Neutrophil (primary cell): ENCODE results near the gene SEL1L.
"Not testable (repeated sequence)": the region's sequence is repeated elsewhere in the genome, so short reads cannot be mapped to it uniquely, and the experiment has no call there.

Source experiments
- H3K27ac ChIP-seq: fragments of 200-600 bp; sonication (generic); 2 replicates; pipeline ENCODE4 v1.5.1; 2016; ENCODE audit warnings: mild to moderate bottlenecking, moderate library complexity
- H3K27me3 ChIP-seq: fragments of 200-600 bp; sonication (generic); 2 replicates; pipeline ENCODE4 v1.6.0; 2016; ENCODE audit warnings: mild to moderate bottlenecking
- H3K36me3 ChIP-seq: fragments of 200-600 bp; sonication (generic); 2 replicates; pipeline ENCODE4 v1.5.1; 2017
- H3K4me1 ChIP-seq, 2 experiments: fragments of 200-600 bp in 1 of 2; sonication (generic) in 1 of 2; 1 replicate in 1 of 2; 2 replicates in 1 of 2; pipeline versions ENCODE4 v1.5.1 to v1.6.1; 2013 to 2016; ENCODE audit warnings: low read depth in 1 of 2, low read length in 1 of 2, mild to moderate bottlenecking in 1 of 2, moderate library complexity in 1 of 2; ENCODE audit not compliant: control insufficient read depth in 1 of 2, insufficient read depth in 1 of 2
- H3K4me3 ChIP-seq, 2 experiments: fragments of 200-600 bp in 1 of 2; sonication (generic) in 1 of 2; 1 replicate in 1 of 2; 2 replicates in 1 of 2; pipeline ENCODE4 v1.5.1; 2013 to 2016; ENCODE audit warnings: low read depth in 1 of 2, low read length in 1 of 2, mild to moderate bottlenecking in 1 of 2, moderate library complexity in 1 of 2
- H3K9me3 ChIP-seq: fragments of 200-600 bp; sonication (generic); 2 replicates; pipeline ENCODE4 v1.5.1; 2016
- CTCF ChIP-seq: fragments of 200-600 bp; sonication (generic); IDR thresholded peaks from 2 replicates; pipeline ENCODE4 v1.5.1; 2016; ENCODE audit warnings: antibody characterized with exemption

The SEL1L gene

GRCh38 chr14:81555684-81556083, 22.0 kb upstream of the SEL1L start:
- no peaks in the 10 kb centered on the region for H3K36me3 ChIP-seq
- H3K27ac ChIP-seq, result no peak overlapping the region
- H3K4me1 ChIP-seq, result no peaks in the 10 kb centered on the region
- no peaks in the 10 kb centered on the region for H3K27me3 ChIP-seq
- H3K4me3 ChIP-seq, result no peak overlapping the region
- peaks cover 8% of the 10 kb centered on the region for H3K9me3 ChIP-seq
- no peak for TF ChIP-seq CTCF

GRCh38 chr14:81555051-81555450, 21.4 kb upstream of the SEL1L start:
- no peak overlapping the region for H3K4me3 ChIP-seq
- H3K9me3 ChIP-seq, result peaks cover 8% of the 10 kb centered on the region
- H3K27ac ChIP-seq, result no peak overlapping the region
- H3K4me1 ChIP-seq, result no peaks in the 10 kb centered on the region
- H3K27me3 ChIP-seq, result no peaks in the 10 kb centered on the region
- TF ChIP-seq CTCF, result no peak
- H3K36me3 ChIP-seq, result no peaks in the 10 kb centered on the region

GRCh38 chr14:81551471-81551870, 17.8 kb upstream of the SEL1L start:
- H3K27me3 ChIP-seq, result no peaks in the 10 kb centered on the region
- no peaks in the 10 kb centered on the region for H3K9me3 ChIP-seq
- H3K4me3 ChIP-seq, result no peak overlapping the region
- H3K27ac ChIP-seq, result no peak overlapping the region
- H3K4me1 ChIP-seq, result no peaks in the 10 kb centered on the region
- H3K36me3 ChIP-seq, result no peaks in the 10 kb centered on the region
- TF ChIP-seq CTCF, result no peak

- Histone ChIP-seq H3K4me1 (no peaks in the 10 kb centered on the region), H3K36me3 (no peaks in the 10 kb centered on the region), H3K9me3 (no peaks in the 10 kb centered on the region), H3K27ac (no peak overlapping the region), H3K4me3 (no peak overlapping the region), H3K27me3 (no peaks in the 10 kb centered on the region)
- TF ChIP-seq CTCF, result no peak
These were observed 16.5 kb upstream of the SEL1L start for GRCh38 chr14:81550001-81550637.

- H3K9me3 ChIP-seq, H3K4me1 ChIP-seq, H3K4me3 ChIP-seq, H3K27me3 ChIP-seq, H3K36me3 ChIP-seq, H3K27ac ChIP-seq: not testable (repeated sequence)
These were observed 7.6 kb upstream of the SEL1L start for GRCh38 chr14:81541206-81541605.

GRCh38 chr14:81537193-81537592, 3.5 kb upstream of the SEL1L start:
- H3K27ac ChIP-seq, result no peak overlapping the region
- H3K36me3 ChIP-seq, result no peaks in the 10 kb centered on the region
- no peak overlapping the region for H3K4me3 ChIP-seq
- H3K9me3 ChIP-seq, result no peaks in the 10 kb centered on the region
- peaks cover 18 to 26% of the 10 kb centered on the region in 2 experiments for H3K4me1 ChIP-seq
- TF ChIP-seq CTCF, result no peak
- H3K27me3 ChIP-seq, result no peaks in the 10 kb centered on the region
